ENCODE measurements around the gene ST6GALNAC4. TPM values are rescaled to one million over a fixed set of nuclear protein-coding genes. Genes with fewer than 3 reads are reported as not detected.

Gene ST6GALNAC4
- polyA plus RNA-seq, 1 donor (not counting 4 experiments of a cell fraction or from before 2014, with no cell fraction given), result 5.8 TPM

DNA sequence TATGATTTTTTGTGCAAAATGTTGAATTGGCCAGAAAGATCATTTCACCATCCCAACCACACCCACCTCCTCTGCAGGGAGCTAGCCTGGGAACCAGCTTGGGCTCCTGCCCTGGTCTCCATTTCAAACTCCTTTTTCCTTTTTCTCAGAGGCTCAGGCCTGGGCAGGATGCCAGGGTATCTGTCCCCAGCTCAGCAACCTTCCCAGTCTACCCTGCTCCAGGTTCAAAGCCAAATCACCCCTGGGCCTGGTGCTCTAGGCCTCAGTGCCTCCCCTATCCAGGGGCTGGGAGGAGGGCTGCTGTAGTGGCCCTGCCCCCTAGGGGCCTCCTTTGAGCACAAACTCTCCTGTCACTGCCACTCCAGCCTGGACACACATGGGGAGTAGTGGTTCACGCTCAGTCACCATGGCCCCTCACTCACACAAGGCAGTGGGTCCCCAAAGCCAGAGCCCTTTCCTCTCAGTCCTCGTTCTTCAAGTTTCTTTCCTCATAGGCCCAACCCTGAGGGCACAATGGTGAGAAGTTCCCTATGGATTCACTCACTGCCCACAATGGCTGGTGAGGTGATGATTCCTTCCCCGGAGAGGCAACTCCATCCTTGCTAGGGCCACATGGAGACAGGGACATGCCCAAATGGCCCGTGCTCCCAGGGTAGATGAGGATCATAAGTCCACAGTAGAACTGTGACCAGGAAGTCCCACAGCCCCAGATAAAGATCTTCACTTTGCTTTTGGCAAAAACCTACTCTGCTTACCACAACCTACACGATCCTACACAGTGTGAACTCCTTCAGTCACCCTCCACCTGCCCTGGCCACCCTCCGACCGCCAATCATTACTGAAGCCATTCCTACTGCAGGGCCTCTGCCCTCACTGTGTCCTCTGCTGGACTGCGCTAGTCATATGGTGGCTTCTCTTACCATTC is 1.6 kb upstream of the ST6GALNAC4 start:
- peaks cover 30% of the 10 kb centered on the region for H3K4me1 ChIP-seq (ENCODE audit: control insufficient read depth, extremely low read depth, insufficient read depth, low read length)
- no peak overlapping the region for H3K9ac ChIP-seq (ENCODE audit: control insufficient read depth, extremely low read depth, insufficient read depth, low read length)
- no peak overlapping the region for H2AFZ ChIP-seq (ENCODE audit: control insufficient read depth, low read length)

DNA sequence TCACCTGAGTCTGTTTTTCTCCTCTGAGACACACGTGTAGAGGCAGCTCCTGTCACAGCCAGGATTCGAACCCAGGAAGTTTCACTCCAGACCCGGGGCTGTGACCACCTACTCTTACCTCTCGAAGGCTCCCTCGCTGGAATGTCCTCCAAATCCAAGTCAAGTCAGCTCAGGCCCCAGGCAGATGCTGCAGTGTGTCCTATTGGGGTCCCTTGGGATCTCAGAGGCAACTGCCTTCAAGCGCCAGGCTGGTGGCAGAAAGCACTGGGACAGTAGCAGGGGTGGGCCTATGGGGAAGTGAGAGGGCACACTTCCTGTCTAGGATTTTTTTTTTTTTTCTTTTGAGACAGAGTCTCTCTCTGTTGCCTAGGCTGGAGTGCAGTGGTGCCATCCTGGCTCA is 762 bp upstream of the ST6GALNAC4 start:
- Histone ChIP-seq H3K9ac (ENCODE audit: control insufficient read depth, extremely low read depth, insufficient read depth, low read length) (peak overlapping the region; percentile 50), H3K27ac (ENCODE audit: control insufficient read depth, insufficient read depth, low read length) (no peak overlapping the region), H2AFZ (ENCODE audit: control insufficient read depth, low read length) (no peak overlapping the region), H4K20me1 (ENCODE audit: control insufficient read depth, extremely low read depth, insufficient read depth, low read length) (no peaks in the 10 kb centered on the region), H3K27me3 (ENCODE audit: control insufficient read depth, extremely low read depth, insufficient read depth, low read length) (no peaks in the 10 kb centered on the region), H3K4me1 (ENCODE audit: control insufficient read depth, extremely low read depth, insufficient read depth, low read length) (peaks cover 27% of the 10 kb centered on the region), H3K4me3 (ENCODE audit: control insufficient read depth in 2 of 3, extremely low read depth in 1 of 3, insufficient read depth in 2 of 3, low read depth in 1 of 3, low read length in 3 of 3) (peak overlapping the region in 1 of 3 experiments; percentile 62), H3K9me3 (ENCODE audit: control insufficient read depth, low read depth, low read length) (no peaks in the 10 kb centered on the region), H3K9me1 (ENCODE audit: control insufficient read depth, extremely low read depth, insufficient read depth, low read length) (no peaks in the 10 kb centered on the region), H3K79me2 (ENCODE audit: control insufficient read depth, insufficient read depth, low read length) (no peaks in the 10 kb centered on the region), H3K36me3 (ENCODE audit: control insufficient read depth in 2 of 2, extremely low read depth in 1 of 2, insufficient read depth in 2 of 2, low read length in 2 of 2) (no peaks in the 10 kb centered on the region), H3K4me2 (ENCODE audit: control insufficient read depth, extremely low read depth, insufficient read depth, low read depth, low read length) (peak overlapping the region; percentile 82)
- TF ChIP-seq CTCF (optimal IDR thresholded peaks at IDR 0.05 in 1 of 3, IDR thresholded peaks at IDR 0.05 in 1 of 3, conservative IDR thresholded peaks at IDR 0.05 in 1 of 3; ENCODE audit: extremely low read depth in 1 of 3, insufficient read depth in 2 of 3, low read length in 3 of 3) (no peak), EZH2 (IDR thresholded peaks at IDR 0.05; ENCODE audit: low read length) (no peak)
- FAIRE-seq, result no peak
- DNase-seq (ENCODE audit: low read depth, low spot score), result no peak
- dilution Hi-C loops (cut with MboI; ENCODE audit: extremely low pct_ligation_motif_present, low sequenced_read_pairs), result no loop called here

More for the DNA sequence above, 1.6 kb upstream of the ST6GALNAC4 start:
- Histone ChIP-seq H3K4me3 (ENCODE audit: control insufficient read depth in 2 of 3, extremely low read depth in 1 of 3, insufficient read depth in 2 of 3, low read depth in 1 of 3, low read length in 3 of 3) (no peak overlapping the region), H3K27me3 (ENCODE audit: control insufficient read depth, extremely low read depth, insufficient read depth, low read length) (no peaks in the 10 kb centered on the region), H3K27ac (ENCODE audit: control insufficient read depth, insufficient read depth, low read length) (peak overlapping the region; percentile 78), H3K4me2 (ENCODE audit: control insufficient read depth, extremely low read depth, insufficient read depth, low read depth, low read length) (peak overlapping the region; percentile 55), H3K79me2 (ENCODE audit: control insufficient read depth, insufficient read depth, low read length) (no peaks in the 10 kb centered on the region), H3K9me1 (ENCODE audit: control insufficient read depth, extremely low read depth, insufficient read depth, low read length) (no peaks in the 10 kb centered on the region), H3K9me3 (ENCODE audit: control insufficient read depth, low read depth, low read length) (no peaks in the 10 kb centered on the region), H3K36me3 (ENCODE audit: control insufficient read depth in 2 of 2, extremely low read depth in 1 of 2, insufficient read depth in 2 of 2, low read length in 2 of 2) (no peaks in the 10 kb centered on the region), H4K20me1 (ENCODE audit: control insufficient read depth, extremely low read depth, insufficient read depth, low read length) (no peaks in the 10 kb centered on the region)
- no peak for DNase-seq (ENCODE audit: low read depth, low spot score)
- dilution Hi-C loops (cut with MboI; ENCODE audit: extremely low pct_ligation_motif_present, low sequenced_read_pairs), result no loop called here
- no peak for FAIRE-seq
- TF ChIP-seq CTCF (optimal IDR thresholded peaks at IDR 0.05 in 1 of 3, IDR thresholded peaks at IDR 0.05 in 1 of 3, conservative IDR thresholded peaks at IDR 0.05 in 1 of 3; ENCODE audit: extremely low read depth in 1 of 3, insufficient read depth in 2 of 3, low read length in 3 of 3) (no peak), EZH2 (IDR thresholded peaks at IDR 0.05; ENCODE audit: low read length) (no peak)
